Measurements from ENCODE around the gene FLNC. TPM values are rescaled to one million over a fixed set of nuclear protein-coding genes. Genes with fewer than 3 reads are reported as not detected.

The FLNC gene, protein sequence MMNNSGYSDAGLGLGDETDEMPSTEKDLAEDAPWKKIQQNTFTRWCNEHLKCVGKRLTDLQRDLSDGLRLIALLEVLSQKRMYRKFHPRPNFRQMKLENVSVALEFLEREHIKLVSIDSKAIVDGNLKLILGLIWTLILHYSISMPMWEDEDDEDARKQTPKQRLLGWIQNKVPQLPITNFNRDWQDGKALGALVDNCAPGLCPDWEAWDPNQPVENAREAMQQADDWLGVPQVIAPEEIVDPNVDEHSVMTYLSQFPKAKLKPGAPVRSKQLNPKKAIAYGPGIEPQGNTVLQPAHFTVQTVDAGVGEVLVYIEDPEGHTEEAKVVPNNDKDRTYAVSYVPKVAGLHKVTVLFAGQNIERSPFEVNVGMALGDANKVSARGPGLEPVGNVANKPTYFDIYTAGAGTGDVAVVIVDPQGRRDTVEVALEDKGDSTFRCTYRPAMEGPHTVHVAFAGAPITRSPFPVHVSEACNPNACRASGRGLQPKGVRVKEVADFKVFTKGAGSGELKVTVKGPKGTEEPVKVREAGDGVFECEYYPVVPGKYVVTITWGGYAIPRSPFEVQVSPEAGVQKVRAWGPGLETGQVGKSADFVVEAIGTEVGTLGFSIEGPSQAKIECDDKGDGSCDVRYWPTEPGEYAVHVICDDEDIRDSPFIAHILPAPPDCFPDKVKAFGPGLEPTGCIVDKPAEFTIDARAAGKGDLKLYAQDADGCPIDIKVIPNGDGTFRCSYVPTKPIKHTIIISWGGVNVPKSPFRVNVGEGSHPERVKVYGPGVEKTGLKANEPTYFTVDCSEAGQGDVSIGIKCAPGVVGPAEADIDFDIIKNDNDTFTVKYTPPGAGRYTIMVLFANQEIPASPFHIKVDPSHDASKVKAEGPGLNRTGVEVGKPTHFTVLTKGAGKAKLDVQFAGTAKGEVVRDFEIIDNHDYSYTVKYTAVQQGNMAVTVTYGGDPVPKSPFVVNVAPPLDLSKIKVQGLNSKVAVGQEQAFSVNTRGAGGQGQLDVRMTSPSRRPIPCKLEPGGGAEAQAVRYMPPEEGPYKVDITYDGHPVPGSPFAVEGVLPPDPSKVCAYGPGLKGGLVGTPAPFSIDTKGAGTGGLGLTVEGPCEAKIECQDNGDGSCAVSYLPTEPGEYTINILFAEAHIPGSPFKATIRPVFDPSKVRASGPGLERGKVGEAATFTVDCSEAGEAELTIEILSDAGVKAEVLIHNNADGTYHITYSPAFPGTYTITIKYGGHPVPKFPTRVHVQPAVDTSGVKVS (N-terminal part only)
- total RNA-seq = 0.93 and 1.0 TPM in 2 replicates

DNA sequence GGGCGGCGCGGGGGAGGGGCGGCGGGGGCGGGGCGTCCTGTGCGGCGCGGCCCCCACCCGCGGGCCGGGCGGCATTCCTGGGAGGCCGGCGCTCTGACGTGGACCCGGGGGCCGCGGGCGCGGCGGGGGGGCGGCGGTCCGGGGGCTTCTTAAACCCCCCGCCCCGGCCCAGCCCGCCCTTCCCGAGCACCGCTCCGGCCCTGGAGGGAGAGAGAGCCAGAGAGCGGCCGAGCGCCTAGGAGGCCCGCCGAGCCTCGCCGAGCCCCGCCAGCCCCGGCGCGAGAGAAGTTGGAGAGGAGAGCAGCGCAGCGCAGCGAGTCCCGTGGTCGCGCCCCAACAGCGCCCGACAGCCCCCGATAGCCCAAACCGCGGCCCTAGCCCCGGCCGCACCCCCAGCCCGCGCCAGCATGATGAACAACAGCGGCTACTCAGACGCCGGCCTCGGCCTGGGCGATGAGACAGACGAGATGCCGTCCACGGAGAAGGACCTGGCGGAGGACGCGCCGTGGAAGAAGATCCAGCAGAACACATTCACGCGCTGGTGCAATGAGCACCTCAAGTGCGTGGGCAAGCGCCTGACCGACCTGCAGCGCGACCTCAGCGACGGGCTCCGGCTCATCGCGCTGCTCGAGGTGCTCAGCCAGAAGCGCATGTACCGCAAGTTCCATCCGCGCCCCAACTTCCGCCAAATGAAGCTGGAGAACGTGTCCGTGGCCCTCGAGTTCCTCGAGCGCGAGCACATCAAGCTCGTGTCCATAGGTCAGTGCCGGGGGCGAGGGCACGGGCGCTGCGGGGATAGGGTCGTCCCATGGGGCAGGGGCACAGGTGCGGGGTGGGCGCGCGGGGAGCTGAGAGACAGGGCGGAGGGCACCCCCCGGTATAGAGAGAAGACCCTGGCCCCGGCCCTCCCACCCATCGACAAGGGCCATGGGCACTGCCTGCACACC is at the start of gene FLNC:
Gene FLNC, plus strand, starts transcription at position 176 of the 947 bp plus-strand sequence. Its CDS starts 232 bp downstream, at position 408.

DNA sequence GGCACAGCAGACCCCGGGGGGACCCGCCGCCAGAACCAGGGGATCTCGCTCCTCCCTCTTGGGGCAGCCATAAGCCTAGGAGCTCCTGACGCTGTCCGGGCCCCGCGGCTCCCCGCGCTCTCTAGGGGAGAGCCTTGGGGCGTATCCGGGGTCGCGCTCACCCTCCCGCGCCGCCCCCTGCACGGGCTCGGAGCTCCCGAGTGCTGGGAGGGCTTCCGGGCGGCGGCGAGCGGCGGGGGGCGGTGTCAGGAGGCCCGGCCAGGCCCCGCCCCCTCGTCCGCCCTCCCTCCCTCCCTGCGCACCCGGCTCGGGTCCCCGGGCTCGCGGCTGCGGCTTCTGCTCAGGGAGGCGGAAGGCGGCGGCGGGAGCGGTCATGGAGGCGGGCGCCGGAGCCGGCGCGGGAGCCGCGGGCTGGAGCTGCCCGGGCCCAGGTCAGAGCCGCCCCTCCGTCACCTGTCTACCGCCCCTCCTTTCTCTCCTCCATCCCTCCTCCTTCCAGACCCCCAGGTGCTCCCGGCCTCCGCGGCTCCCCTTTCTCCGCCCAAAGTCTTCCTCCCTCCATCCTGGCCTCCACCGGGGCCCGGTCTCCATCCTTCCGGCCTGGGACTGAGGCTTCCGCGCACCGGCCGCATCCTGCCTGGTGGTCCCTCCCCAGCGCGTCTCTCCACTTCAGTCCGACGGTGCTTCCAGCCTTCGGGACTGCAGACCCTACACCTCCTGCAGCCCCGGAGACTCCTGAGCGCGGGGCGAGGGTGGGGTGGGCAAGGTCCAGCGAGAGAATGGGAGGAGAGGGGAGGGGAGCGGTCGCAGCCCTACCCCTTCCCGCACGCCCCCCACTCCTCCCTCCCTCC is 38.9 kb upstream of the FLNC start, which contains the start of gene CCDC136:
Gene CCDC136, plus strand, starts transcription at position 848 of the 851 bp plus-strand sequence. CDS start 444 bp downstream, outside the sequence.

DNA sequence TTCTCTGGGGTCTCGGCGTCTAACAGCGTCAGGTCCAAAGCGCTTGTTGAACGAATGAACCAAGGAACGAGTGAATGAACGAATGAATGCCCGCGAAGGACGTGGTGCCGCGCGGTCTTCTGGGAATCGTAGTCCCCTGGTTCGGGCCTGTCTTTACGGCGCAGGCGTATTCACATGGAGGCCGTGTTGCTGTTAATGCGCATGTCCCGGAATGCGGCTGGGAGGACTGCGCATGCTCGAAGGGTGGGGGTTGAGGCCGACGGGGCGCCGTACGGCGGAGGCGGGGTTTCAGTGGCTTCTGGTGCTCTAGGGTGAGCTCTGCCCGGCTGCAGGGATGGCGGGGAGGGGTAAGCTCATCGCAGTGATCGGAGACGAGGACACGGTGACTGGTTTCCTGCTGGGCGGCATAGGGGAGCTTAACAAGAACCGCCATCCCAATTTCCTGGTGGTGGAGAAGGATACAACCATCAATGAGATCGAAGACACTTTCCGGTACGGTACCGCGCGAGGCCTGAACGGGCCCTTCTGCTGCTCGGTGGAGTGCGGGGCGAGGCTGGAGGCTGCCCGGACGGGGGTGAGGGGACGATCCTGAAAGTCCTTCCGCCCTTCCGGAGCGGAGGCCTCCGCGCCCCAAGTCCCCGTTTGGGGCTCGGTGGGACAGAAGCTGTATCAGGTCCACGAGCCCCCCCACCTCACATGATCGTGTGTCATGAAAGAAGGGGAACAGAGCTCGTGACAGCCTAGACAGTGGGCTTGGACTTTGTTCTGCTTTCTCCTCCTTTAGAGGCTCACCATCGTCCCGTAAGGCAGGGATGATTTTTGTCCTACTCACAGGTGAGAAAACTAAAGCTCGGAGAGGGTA is 32.6 kb downstream of the FLNC start, which contains the start of gene ATP6V1F:
Gene ATP6V1F, plus strand, starts transcription at position 286 of the 862 bp plus-strand sequence. Its CDS starts 49 bp downstream, at position 335.

Other genes starting within 250 kb of the FLNC start
- under 0.01 and 0.78 TPM in 2 replicates for gene GARIN1A, start 158.1 kb upstream of the FLNC start, total RNA-seq
- gene CALU, start 91.0 kb upstream of the FLNC start, total RNA-seq = 325 and 358 TPM in 2 replicates
- not detected in 2 replicates for gene OPN1SW, start 54.6 kb upstream of the FLNC start, total RNA-seq
- under 0.01 and 0.28 TPM in 2 replicates for gene CCDC136, start 38.4 kb upstream of the FLNC start, total RNA-seq
- gene ATP6V1F, start 32.5 kb downstream of the FLNC start, total RNA-seq = 130 and 144 TPM in 2 replicates
- under 0.01 and 2.2 TPM in 2 replicates for gene KCP, start 80.3 kb downstream of the FLNC start, total RNA-seq
- gene IRF5, start 107.5 kb downstream of the FLNC start, total RNA-seq = 2.1 and 12.4 TPM in 2 replicates
- gene TNPO3, start 224.7 kb downstream of the FLNC start, total RNA-seq = 74.5 and 92.5 TPM in 2 replicates